Measurements from ENCODE around the gene ADAMTS17.

GRCh38 chr15:99930696-99931095, 411.1 kb downstream of the ADAMTS17 start:
- TF ChIP-seq CTCF (IDR thresholded peaks at IDR 0.05): no peak
- no peak for TF ChIP-seq POLR2A (IDR thresholded peaks at IDR 0.05)
